HS-27A (cell line): ENCODE data around the gene C4orf51.

Source experiments
- DNase-seq: peaks from one replicate; pipeline ENCODE4 v3.0.0-alpha.2; 2012; ENCODE audit warnings: low read depth, missing footprints

Gene C4orf51

GRCh38 chr4:145709843-145710242 lies 29.9 kb downstream of the C4orf51 start:
- peak; percentile 95 for DNase-seq

GRCh38 chr4:145716200-145716599 lies 36.3 kb downstream of the C4orf51 start:
- peak; percentile 47 for DNase-seq

DNA sequence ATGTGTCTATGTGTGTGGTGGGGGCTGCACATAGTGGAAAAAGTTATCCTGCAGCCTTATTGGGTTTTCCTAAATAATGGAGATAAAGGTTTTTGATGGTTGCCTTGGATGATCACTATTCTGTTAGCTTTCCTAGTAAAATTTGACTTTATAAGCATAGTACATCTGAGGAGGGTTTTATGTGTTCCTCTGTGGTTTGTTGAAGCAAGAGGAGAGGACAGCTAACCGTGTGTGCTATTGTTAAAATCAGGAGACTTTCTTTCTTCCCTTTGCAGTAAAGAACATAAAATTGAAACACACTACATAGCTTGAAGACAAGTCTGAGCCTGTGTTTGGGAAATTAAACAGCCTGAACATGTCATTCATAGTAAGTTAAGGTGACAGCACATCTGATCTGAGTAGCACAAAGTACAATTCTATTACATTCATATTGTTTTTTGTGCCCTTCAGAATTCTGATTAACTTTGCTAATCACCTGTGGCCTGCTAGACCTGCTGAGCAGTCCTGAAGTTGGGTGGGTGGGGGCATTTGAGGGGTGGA lies 36.8 kb downstream of the C4orf51 start:
- no peak for DNase-seq

GRCh38 chr4:145719752-145720624 lies 40.0 kb downstream of the C4orf51 start:
- no peak for DNase-seq

DNA sequence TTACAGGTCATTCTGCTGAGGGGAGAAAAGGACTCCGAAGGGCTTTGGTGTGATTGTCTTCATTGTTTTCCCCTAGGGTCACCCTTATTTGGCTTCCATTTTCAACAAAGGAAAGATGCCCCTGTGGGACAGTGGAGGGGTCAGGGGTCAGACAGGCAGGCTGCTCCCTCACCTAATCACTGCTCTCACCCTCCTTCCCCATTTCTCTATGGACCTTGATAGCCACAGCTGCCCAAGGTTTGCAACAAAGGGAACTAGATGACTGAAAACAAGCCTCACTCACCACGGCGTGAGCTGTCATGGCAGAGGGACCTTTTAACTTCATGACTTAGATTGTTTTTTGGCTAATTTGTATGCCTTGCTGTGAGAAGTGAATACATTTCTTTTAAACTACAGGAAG lies 40.7 kb downstream of the C4orf51 start:
- no peak for DNase-seq

- no peak for DNase-seq
Measured at GRCh38 chr4:145722561-145722960, 42.6 kb downstream of the C4orf51 start.

DNA sequence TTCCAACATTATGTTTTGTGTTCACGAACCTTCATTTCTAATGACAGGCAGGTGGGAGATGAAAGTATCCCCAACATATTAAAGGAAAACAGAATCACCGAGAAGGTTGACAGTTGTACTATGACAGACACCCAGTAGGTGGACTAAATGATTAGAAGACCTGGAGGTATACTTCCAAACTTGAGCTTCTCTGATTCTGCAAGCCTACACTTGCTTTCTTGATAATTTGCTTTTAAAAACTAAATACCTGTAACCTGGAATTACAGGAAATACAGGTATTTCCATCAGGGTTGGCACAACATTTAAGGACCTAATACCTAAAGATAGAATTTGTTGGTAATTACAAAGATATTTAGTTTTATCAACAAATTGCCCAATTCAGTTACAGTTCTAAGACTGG lies 43.4 kb downstream of the C4orf51 start:
- no peak for DNase-seq

GRCh38 chr4:145730026-145730425 lies 50.1 kb downstream of the C4orf51 start:
- DNase-seq = no peak

- no peak for DNase-seq
Measured at GRCh38 chr4:145731028-145731427, 51.1 kb downstream of the C4orf51 start.

DNA sequence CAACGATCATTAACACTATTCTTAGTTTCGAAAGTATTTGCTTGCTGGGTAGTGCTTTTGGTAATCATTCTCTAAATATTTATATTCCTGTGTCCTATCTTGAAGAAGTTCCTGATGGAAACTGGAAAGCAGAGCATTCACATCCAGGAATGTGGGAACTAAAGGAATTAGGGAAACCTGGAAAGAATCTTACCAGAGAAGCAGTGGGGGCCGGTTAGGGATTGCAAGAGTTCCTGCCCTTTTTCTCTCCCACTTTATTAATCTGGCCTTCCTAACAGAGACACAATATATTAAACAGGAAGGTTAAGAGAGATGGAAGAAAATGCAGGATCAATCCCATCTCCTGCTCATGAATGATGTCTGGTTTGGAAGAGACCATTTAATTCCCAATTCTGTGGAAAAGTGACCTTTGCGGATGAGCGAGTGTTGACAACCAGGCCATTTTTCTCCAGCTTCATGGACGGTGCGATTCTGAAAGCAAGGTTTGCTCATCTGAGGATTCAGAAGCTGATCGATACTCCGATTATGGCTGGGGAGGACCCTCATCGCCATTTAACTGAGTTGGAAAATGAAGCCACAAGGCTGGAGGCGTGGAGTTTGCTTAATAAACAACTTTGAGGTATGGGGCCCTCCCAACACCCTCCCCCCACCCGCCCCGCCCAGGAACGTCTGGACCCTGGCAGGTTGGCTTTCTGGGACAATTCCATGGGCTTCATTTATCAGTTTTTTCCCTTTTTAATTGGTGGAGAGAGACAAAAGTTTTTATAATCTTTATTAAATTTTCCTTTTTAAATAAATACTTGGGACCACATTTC lies 52.3 kb downstream of the C4orf51 start:
- DNase-seq = no peak

DNA sequence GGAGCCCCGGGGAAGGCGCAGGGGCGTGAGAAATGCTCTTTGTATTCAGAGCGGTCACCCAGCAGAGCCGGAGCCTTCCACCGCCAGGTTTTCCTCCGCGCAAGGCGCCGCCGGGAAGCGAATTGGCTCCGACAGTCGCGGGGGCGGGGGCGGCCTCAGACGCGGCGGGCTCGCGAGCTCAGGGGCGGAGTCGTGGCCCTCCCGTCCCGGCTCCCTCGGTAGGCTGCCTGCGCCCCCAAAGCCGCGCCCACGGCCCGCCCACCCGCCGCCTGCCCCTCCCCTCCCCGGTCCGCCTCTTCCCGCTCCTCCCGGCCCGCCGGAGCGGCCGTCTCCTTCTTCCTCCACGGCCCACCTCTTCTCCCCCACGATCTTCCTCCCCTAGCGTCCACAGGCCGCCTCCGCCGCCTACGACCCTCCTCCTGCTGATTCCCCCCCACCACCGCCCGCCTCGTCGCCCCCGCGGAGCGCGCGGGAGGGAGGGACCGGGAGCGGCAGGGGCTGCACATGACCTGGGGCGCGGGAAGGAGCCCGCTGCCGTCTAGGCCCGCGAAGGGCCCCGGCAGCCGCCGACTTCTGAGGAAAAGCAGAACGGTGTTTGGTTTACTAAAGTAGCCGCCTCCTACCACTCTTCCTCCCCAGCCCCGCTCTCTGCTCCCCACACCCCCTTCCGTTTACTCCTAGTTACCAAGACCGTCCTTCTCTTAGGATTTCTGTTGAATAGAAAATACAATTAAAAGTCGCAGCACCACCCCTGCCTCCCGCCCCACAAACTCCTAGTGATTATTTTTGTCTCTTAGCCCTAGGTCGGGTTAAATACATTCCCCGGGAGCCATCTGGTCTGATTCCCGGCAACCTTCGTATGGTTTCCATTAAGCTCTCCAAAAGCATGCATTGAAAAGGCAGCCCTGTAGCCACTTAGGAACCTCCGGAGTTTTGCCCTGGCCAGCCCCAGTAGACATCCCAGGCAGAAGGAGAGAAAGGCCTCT lies 53.2 kb downstream of the C4orf51 start:
- peak; percentile 57 for DNase-seq

GRCh38 chr4:145734031-145734430 lies 54.1 kb downstream of the C4orf51 start:
- peak; percentile 47 for DNase-seq

GRCh38 chr4:145734576-145735346 lies 54.8 kb downstream of the C4orf51 start:
- DNase-seq = peak; percentile 96

GRCh38 chr4:145735347-145735675 lies 55.4 kb downstream of the C4orf51 start:
- peak; percentile 97 for DNase-seq

- DNase-seq = peak; percentile 38
Measured at GRCh38 chr4:145735827-145736226, 55.9 kb downstream of the C4orf51 start.

GRCh38 chr4:145736241-145736831 lies 56.4 kb downstream of the C4orf51 start:
- no peak for DNase-seq

DNA sequence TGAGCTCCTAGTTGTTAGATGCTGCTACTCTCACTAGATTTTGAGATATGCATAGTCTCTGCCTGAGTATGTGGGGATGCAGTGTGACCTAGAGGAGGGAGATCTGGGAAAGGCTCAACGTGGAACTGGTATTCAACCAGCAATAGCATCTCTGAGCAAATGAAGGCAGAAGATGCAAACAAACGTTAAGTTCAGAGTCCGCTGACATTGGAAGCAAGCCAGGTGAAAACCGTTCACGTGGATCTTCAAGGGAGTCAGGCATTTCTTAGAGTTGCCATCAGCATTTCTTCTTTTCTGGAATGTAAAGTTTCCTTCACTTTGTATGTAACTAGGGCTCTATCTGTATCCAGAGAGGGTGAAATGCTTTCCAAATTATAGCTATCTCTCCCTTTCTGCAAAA lies 59.9 kb downstream of the C4orf51 start:
- no peak for DNase-seq

DNA sequence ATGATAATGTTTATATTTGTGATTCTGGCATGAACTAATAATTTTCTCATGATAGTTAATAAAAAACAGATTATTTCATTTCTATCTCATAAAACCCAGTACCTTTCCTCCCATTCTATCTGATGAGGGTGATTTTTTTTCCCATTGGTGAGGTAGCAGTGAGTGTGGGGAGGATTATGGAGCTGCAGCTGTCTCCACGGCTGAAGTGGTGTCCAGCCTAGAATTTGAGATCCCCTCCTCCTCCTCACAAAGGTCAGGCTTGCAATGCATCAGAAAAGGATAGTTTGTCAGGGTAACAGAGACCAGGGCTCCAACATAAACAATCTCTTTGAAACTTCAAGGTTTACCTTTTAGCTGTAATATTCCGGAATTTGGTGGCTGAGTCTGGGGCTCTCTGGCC lies 60.9 kb downstream of the C4orf51 start:
- no peak for DNase-seq

GRCh38 chr4:145743641-145744040 lies 63.7 kb downstream of the C4orf51 start:
- DNase-seq = no peak

DNA sequence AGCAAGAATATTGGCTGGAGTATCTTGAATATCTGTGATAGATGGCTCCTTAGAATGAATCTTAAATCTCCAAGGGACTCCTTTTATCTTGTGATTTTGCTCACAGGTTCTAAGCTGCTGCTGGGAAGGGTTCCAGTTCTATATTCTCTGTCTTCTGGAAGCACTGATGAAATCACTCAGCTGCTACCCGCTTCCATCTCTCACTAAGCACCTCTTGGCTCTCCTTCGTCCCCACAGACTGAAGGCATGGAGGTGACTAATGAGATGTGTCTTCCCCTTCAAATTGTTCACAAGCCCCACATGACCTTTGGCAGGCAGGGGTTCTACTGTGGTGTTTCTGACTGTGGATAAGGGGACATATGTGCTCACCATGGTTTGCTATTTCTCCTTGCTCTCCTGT lies 75.9 kb downstream of the C4orf51 start:
- DNase-seq = no peak

GRCh38 chr4:145756244-145756643 lies 76.3 kb downstream of the C4orf51 start:
- no peak for DNase-seq
